Measurements from ENCODE around the gene KREMEN1. TPM values are rescaled to one million over a fixed set of nuclear protein-coding genes. Genes with fewer than 3 reads are reported as not detected.

Gene KREMEN1
- total RNA-seq, 1 experiment from 2014 or later: 31.9 TPM

GRCh38 chr22:29028468-29028867 is 44.4 kb upstream of the KREMEN1 start:
- CTCF ChIA-PET: no interaction called here
- no peaks in the 10 kb centered on the region for H3K27me3 ChIP-seq (ENCODE audit: insufficient read depth, low read length)
- no peak for ATAC-seq
- no TSS peak for BruUV-seq (replicated peaks)
- no peaks in the 10 kb centered on the region for H3K36me3 ChIP-seq (ENCODE audit: control insufficient read depth in 1 of 2, insufficient read depth in 2 of 2, low read length in 2 of 2)
- peak overlapping the region; percentile 97 for H3K27ac ChIP-seq (ENCODE audit: low read depth, low read length)
- H4K20me1 ChIP-seq (ENCODE audit: insufficient read depth): no peaks in the 10 kb centered on the region
- POLR2A ChIA-PET: interaction anchor here (1.2 kb wide), 1 partner anchor 228 kb away, joined by 4 read pairs; the partner anchor contains the start of gene XBP1
- no peaks in the 10 kb centered on the region for H3K9me2 ChIP-seq (ENCODE audit: insufficient read depth)
- peaks cover 47 to 61% of the 10 kb centered on the region in 2 experiments for H3K4me1 ChIP-seq (ENCODE audit: control insufficient read depth in 1 of 2, insufficient read depth in 2 of 2, low read length in 2 of 2)
- RAD21 ChIA-PET (ENCODE audit: low non-redundant PET in 1 of 2, low total read pairs in 2 of 2, uncharacterized antibody in 2 of 2, unreplicated experiment in 2 of 2): interaction anchor here in 1 of 2 experiments (0.6 kb wide), 1 partner anchor 24 kb away, joined by 5 read pairs; no protein-coding TSS in a partner anchor
- no peaks in the 10 kb centered on the region for H3K79me2 ChIP-seq (ENCODE audit: insufficient read depth, low read length)
- no peaks in the 10 kb centered on the region for H3K9me3 ChIP-seq (ENCODE audit: control insufficient read depth in 1 of 2, insufficient read depth in 1 of 2, low read depth in 1 of 2, low read length in 2 of 2)
- no peak overlapping the region for H3K9ac ChIP-seq (ENCODE audit: low read length)
- no peak overlapping the region for H3K4me2 ChIP-seq (ENCODE audit: low read length)
- H2AFZ ChIP-seq (ENCODE audit: low read depth, low read length, poor library complexity, severe bottlenecking): no peak overlapping the region
- DNase-seq (ENCODE audit: low read depth, low spot score): no peak
- TF ChIP-seq RAD21 (IDR thresholded peaks at IDR 0.05; ENCODE audit: low read depth) (no peak), SRF (IDR thresholded peaks at IDR 0.05; ENCODE audit: low read depth) (no peak), CEBPB (IDR thresholded peaks at IDR 0.05; ENCODE audit: low read depth) (no peak), FOSL1 (IDR thresholded peaks at IDR 0.05; ENCODE audit: low read depth) (no peak), TCF7L2 (IDR thresholded peaks at IDR 0.05; ENCODE audit: borderline replicate concordance, extremely low read depth, insufficient read depth, insufficient read length) (no peak), ZNF274 (IDR thresholded peaks at IDR 0.05; ENCODE audit: low read depth, low read length) (no peak), EZH2phosphoT487 (IDR thresholded peaks at IDR 0.05; ENCODE audit: borderline replicate concordance) (no peak), POLR2AphosphoS5 (IDR thresholded peaks at IDR 0.05; ENCODE audit: low read depth, low read length) (no peak), YY1 (IDR thresholded peaks at IDR 0.05; ENCODE audit: extremely low read depth, insufficient replicate concordance, low read depth, low read length) (no peak), JUND (IDR thresholded peaks at IDR 0.05) (no peak), SIN3A (IDR thresholded peaks at IDR 0.05; ENCODE audit: low read depth) (no peak), ZFX (IDR thresholded peaks at IDR 0.05) (no peak)
- intact Hi-C loops (cut with micrococcal nuclease): no loop called here
- H3K4me3 ChIP-seq (replicated peaks in 1 of 2; ENCODE audit: low read depth in 1 of 2, low read length in 2 of 2): no peak overlapping the region
